G401 (cell line): ENCODE data around the gene FOXN3. TPM values are rescaled to one million over a fixed set of nuclear protein-coding genes. Genes with fewer than 3 reads are reported as not detected.

Experiments used
- DNase-seq: peaks from one replicate; pipeline ENCODE4 v3.0.0-alpha.2; 2015; ENCODE audit warnings: low spot score
- in situ Hi-C: cut with HindIII; loops from 2 replicates; pipeline ENCODE4 v1.10.0; 2016; ENCODE audit warnings: low sequenced_read_pairs, mixed read lengths
- total RNA-seq: library from RNA; depleted of rRNA; stranded (reverse); fragments of >200 nt; shearing (Covaris generic); gene quantifications from 2 replicates; pipeline ENCODE4 v1.2.3, GENCODE V29; 2014; rRNA removed

The FOXN3 gene, protein sequence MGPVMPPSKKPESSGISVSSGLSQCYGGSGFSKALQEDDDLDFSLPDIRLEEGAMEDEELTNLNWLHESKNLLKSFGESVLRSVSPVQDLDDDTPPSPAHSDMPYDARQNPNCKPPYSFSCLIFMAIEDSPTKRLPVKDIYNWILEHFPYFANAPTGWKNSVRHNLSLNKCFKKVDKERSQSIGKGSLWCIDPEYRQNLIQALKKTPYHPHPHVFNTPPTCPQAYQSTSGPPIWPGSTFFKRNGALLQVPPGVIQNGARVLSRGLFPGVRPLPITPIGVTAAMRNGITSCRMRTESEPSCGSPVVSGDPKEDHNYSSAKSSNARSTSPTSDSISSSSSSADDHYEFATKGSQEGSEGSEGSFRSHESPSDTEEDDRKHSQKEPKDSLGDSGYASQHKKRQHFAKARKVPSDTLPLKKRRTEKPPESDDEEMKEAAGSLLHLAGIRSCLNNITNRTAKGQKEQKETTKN
- 7.6 and 10.0 TPM in 2 replicates for total RNA-seq

DNA sequence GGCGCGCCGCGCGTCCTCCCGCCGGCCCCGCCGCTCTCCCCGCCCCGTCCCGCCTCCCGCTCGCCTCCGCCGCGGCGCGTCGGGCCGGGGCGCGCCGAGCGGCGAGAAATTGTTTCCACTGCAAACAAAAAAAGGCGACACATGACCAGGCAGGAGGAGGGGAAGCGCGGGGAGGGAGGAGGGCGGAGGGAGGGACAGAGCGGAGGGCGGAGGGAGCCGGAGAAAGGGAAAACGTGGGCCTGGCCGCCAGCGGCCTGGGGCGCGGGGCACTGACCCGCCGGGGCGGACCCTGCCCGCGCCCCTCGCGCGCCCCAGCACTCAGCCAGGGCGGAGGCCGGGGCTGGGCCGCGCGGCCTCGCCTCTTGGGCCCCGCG lies at the start of gene FOXN3:
Gene FOXN3, minus strand, starts transcription at position 143 of the 374 bp plus-strand sequence. CDS start 4,757 bp downstream, outside the sequence.
- in situ Hi-C loops = no loop called here
- peak; percentile 91 for DNase-seq

DNA sequence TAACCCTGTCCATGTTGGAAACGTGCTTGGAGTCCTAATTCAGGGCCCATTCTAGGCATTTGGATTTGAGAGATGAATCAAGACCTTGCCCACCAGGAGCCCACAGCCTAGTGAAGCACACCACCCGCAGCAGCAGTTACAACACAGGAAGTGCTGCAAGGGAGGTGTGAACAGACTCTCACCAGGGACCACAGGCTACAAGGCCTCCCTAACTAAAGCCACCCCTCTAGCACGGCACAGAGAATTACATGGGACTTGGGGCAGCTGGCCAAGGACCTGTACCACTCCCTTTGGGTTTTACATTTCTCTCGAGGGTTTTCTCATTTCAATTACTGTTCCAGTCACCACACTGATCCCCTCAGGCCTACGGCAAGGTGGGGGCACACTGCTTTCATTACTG lies 49.5 kb upstream of the FOXN3 start:
- no peak for DNase-seq
- in situ Hi-C loops = no loop called here

GRCh38 chr14:89465876-89466275 lies 48.8 kb upstream of the FOXN3 start:
- in situ Hi-C loops = no loop called here
- no peak for DNase-seq

DNA sequence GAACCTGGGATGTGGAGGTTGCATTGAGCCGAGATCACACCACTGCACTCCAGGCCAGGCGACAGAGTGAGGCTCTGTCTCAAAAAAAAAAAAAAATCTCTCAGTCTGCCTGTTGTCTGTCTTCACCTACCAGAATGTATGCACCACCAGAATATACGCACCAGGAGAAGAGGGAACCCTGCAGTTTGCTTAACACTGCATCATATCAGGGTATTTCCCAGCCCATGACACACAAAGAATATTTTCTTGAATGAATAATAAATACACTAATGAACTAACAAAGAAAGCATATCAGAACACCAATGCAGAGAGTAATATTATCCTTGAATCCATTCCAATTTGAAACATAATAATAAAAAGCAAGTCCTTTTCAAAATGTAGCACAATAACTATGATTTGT lies 44.2 kb upstream of the FOXN3 start:
- in situ Hi-C loops = no loop called here
- DNase-seq = no peak

GRCh38 chr14:89458713-89459420 lies 41.8 kb upstream of the FOXN3 start:
- DNase-seq = peak; percentile 27
- in situ Hi-C loops = no loop called here

GRCh38 chr14:89457007-89457406 lies 40.0 kb upstream of the FOXN3 start:
- in situ Hi-C loops = no loop called here
- DNase-seq = no peak

DNA sequence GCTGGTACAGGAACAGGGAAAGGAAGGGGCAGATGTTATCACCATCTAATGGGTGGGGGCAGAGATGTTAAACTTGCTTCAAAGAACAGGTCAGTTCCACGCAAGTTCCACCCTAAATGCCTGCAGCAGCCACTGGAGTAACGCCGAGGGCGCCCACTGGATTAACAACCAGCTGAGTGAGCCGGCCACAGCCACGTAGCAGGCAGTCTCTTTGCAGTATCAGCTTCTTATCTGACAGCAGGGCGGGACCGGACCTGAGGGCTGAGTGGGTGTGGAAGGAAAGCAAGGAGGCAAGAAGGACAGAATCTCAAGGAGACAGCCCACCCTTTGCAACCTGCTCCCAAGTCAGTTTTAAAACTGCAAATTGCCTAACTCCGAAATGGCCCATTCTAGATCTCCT lies 38.4 kb upstream of the FOXN3 start:
- DNase-seq = peak; percentile 40
- in situ Hi-C loops = no loop called here

GRCh38 chr14:89454996-89455395 lies 38.0 kb upstream of the FOXN3 start:
- in situ Hi-C loops = no loop called here
- no peak for DNase-seq

DNA sequence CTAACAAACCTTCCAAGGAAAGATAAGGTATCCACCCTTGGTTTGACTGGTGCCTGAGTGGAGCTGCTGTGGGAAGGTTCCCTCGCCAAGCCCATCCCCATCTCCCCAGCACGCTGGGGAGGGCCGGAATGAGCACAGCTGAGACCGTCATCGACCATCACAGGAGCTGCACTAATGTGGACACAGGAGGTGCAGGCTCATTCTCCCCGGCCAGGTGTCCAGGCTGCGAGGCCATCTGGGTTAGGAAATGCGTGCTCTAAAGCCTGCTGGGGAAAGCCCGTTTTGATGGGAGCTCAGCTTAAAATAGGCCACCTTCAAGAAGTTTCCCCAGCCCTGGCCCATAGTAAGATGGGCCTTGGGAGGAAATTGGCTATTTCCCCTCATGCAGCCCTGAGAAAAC lies 35.2 kb upstream of the FOXN3 start:
- peak; percentile 98 for DNase-seq
- in situ Hi-C loops = no loop called here

DNA sequence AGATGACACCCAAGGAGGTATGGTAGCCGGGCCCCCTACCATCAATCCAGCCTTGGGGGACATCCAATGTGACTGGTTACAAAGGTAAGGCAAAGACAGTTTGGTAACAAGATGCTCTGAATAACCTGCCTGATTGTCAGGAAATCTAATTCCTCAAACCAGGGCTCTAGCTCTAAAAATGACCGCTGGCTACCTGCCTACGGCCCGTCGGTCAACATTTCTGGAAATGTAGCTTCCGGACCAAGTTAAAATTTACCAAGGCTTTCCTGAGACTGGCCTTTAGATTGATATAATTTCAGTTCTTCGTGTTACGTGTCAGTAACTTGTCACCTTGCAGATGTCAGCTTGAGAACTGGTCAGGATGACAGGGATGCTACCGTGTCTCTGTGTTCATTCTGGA lies 34.2 kb upstream of the FOXN3 start:
- in situ Hi-C loops = no loop called here
- peak; percentile 49 for DNase-seq

DNA sequence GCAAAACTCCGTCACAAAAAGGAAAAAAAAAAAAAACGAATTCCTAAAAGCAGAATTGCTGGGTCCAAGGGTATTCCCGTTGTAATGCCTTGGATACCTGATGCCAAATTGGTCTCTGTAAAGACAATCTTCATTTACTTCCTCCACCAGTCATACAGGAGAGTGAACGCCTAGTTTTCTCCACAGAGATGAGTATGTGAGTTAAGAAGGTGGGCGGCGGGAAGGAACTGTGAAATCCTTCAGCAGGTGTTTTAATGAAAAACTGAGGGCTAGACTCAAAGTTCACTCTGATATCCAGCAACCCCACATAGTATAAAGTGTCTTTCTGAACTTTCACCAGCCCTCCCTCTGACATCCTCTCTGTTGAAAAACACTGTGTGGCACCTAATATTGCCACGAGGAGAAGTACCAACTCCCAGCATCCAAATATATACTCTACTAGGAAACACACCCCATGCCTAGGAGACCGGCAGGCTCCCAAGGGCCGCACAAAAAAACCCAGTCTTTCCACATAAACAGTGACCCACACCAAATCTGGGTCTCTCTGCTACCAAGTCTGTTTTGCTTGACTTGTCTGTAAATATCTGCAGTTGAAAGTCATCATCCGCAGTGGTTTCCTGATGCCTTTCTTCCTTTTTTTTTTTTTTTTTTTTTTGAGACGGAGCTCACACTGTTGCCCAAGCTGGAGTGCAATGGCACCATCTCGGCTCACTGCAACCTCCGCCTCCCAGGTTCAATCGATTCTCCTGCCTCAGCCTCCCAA lies 30.3 kb upstream of the FOXN3 start:
- no peak for DNase-seq
- in situ Hi-C loops = no loop called here

DNA sequence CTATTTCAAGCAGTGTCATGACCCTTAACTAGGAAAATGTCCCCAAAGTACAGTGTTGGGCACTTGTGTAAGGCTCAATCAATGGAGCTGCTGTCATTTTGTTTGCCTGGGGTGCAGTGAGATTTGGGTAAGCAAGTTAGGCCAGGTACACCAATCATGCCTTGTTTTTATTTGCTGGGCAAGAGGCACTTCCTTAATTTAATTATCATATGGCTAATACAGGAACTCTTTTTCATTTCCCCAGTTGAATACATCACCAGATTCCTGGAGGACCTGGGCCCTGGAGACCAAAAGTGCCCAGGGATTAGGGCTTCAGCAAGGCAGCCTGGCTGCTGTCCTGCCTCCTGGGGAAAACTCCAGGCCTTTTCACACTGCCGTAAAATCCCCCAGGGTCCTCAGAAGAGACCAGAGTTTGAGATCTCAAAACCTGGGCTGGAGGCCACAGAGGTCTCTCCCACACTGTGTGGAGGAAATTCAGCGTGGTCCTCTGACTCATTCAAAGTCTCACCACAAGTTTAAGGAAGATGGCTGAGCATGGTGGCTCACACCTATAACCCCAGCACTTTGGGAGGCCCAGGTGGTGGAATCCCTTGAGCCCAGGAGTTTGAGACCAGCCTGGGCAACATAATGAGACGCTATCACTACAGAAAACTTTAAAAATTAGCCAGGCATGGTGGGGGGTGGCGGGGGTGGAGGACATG lies 28.4 kb upstream of the FOXN3 start:
- in situ Hi-C loops = no loop called here
- no peak for DNase-seq

DNA sequence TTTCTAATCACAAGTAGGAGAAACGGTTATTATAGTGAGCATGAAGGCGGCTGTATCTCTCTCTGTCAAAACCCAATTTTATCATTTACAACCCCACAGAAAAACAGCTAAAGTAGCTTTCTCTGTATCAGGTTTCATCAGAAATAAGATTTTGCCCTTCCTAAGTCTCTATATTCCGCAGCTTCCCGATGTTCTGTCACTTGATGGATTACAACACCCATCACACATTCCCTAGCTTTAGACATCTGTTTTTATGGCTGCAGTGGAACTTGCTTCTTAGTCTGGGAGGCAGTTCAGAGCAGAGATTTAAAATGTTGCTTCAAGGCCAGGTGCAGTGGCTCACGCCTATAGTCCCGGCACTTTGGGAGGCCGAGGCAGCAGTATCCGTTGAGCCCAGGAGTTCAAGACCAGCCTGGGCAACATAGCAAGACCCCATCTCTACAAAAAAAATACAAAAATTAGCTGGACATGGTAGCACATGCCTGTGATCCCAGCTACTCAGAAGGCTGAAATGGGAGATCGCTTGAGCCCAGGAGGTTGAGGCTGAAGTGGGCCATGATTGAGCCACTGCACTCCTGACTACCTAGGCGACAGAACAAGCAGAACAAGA lies 27.6 kb upstream of the FOXN3 start:
- no peak for DNase-seq
- in situ Hi-C loops = no loop called here

DNA sequence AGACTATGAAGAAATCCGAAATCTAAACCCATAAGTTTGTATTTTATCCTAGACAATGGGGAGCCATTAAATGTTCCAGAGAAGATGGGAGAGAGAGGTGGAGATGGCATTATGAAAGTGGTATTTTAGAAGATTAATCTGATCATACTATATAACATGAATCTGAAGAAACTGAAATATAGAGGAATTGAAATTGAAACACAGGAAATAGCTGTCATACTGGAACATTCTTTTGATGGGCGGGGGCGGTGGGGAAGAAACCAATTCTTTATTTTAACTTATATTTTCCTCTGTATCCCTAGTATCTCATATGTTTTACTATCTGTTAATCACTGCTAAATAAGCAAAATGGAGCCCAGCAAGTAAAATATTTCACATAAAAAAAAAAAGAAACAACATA lies 27.0 kb upstream of the FOXN3 start:
- DNase-seq = no peak
- in situ Hi-C loops = no loop called here

DNA sequence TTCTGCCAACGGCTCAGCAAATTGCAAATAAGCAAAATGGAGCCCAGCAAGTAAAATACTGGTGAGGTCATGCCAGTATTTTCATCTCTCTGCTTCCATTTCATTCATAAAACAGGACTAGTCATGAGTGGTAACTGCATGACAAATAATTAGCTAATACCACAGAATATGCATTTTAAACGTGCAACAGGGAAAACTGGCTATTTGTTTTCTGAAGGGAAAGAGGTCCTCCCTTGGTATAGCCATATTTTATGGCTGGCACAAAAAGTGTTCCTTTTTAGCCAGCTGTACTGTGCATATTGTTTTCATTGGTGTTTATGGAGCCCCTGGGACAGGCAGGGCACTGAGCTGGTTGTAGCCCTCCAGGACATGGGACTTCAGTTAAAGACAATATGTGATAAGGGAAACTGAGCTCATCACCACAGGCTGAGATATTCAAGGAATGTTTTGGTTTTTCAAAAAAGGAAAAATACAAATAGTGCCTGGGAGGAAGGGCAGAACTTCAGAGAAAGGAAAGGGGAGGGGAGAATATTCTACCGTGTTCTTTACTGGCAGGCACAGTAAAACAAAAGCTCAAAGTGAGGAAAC lies 26.1 kb upstream of the FOXN3 start:
- DNase-seq = no peak
- in situ Hi-C loops = no loop called here

DNA sequence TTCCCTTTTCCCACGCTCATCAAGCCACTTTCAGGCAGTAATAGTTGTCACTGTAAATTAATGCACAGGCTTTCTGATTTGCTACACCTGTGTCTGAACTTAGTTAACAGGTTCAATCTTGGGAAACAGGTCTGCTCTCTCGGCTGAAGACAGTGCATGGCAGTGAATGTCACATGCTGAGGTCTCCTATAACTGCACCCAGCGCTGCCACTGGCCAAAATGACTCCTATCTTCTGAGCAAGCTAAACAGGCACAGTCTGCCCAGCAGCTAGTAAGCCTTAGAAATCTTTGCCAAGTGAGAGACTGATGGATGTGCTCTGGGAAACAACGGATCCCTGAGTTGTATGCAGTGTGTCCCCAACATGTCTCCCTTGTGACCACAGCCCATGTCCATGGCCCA lies 25.2 kb upstream of the FOXN3 start:
- DNase-seq = no peak
- in situ Hi-C loops = no loop called here

DNA sequence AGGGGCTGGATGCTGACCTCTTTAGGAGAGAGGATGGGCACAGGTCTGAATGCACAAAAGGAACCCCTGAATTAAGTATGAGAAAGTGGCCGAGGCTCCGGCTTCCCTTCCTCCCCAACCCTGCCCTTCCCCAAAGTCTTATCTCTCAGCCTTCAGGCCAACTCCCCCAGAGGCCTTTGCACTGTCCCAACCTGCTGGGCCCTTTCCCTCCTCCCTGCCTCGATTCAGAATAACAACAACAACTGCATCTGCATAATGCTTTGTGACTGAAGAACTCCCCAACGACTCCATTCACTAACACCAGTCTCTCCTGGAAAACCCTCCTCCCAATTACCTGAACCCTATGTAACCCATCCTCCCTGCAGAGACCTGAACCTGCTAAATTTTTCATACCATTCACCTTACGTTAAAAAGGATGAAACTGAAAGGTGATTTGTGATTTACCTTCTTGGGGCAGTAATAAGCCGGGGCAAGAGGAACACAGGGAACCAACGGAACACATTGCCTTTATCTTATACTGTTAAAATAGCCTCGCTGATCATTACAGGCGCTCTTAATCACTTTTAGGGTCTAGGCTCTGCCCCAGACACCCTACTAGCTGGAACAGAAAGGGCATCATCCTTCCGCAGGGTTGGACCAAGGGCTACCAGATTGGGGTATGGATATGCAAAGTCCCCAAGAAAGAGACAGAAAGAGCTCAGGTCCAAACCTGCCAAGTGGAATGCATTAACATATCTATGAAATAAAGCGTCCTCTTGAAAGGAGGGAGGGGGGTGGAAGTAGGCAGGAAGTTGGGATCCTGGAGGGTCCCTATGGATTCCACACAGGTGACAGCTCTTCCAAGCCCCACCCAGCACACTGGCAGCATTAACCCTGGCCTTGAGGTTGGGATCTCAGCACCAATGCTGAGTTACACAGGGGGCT lies 24.2 kb upstream of the FOXN3 start:
- in situ Hi-C loops = no loop called here
- no peak for DNase-seq
